Middle frontal gyrus (tissue), 1 donor: ENCODE data around the gene GID8.
A peak's percentile ranks its signal among the peaks of the same experiment; 100 is the strongest.

ENCODE experiments used
- DNase-seq: peaks from one replicate; pipeline ENCODE4 v3.0.0-alpha.2; 2015; ENCODE audit warnings: low spot score; ENCODE audit errors: extremely low spot score

Gene GID8

GRCh38 chr20:62938105-62938888 is at the start of gene GID8:
TSS of gene GID8 (plus strand) at chr20:62938147. CDS start at chr20:62941503, 3,356 bp downstream.
- DNase-seq = no peak

- no peak for DNase-seq
Observed at GRCh38 chr20:62888406-62888805, 49.5 kb upstream of the GID8 start.

GRCh38 chr20:62888910-62889309 is 49.0 kb upstream of the GID8 start:
- DNase-seq = no peak

GRCh38 chr20:62889411-62889810 is 48.5 kb upstream of the GID8 start:
- no peak for DNase-seq

- DNase-seq = no peak
Observed at GRCh38 chr20:62889871-62890270, 48.1 kb upstream of the GID8 start.

- no peak for DNase-seq
Observed at GRCh38 chr20:62890444-62890843, 47.5 kb upstream of the GID8 start.

- DNase-seq = no peak
Observed at GRCh38 chr20:62891111-62891510, 46.8 kb upstream of the GID8 start.

GRCh38 chr20:62892348-62893304 is 45.3 kb upstream of the GID8 start:
- no peak for DNase-seq

- DNase-seq = no peak
Observed at GRCh38 chr20:62893700-62894099, 44.2 kb upstream of the GID8 start.

GRCh38 chr20:62894261-62894660 is 43.7 kb upstream of the GID8 start:
- DNase-seq = no peak

- DNase-seq = no peak
Observed at GRCh38 chr20:62895539-62895938, 42.4 kb upstream of the GID8 start.

GRCh38 chr20:62896526-62896925 is 41.4 kb upstream of the GID8 start:
- DNase-seq = no peak

GRCh38 chr20:62897666-62898065 is 40.3 kb upstream of the GID8 start:
- no peak for DNase-seq

- DNase-seq = no peak
Observed at GRCh38 chr20:62898093-62898964, 39.6 kb upstream of the GID8 start.

- no peak for DNase-seq
Observed at GRCh38 chr20:62898970-62899632, 38.8 kb upstream of the GID8 start.

GRCh38 chr20:62899633-62900051 is 38.3 kb upstream of the GID8 start:
- no peak for DNase-seq

GRCh38 chr20:62900052-62900691 is 37.8 kb upstream of the GID8 start:
- DNase-seq = peak; percentile 63

- DNase-seq = no peak
Observed at GRCh38 chr20:62900692-62901584, 37.0 kb upstream of the GID8 start.

- DNase-seq = no peak
Observed at GRCh38 chr20:62901891-62902290, 36.1 kb upstream of the GID8 start.
